Thoracic aorta (tissue), 2 donors: Measurements from ENCODE around the gene NAT8. TPM values are rescaled to one million over a fixed set of nuclear protein-coding genes. Genes with fewer than 3 reads are reported as not detected.
A peak's percentile ranks its signal among the peaks of the same experiment; 100 is the strongest.
"Not testable (repeated sequence)": the region's sequence is repeated elsewhere in the genome, so short reads cannot be mapped to it uniquely, and the experiment has no call there.

Source experiments
- ATAC-seq: fragments of 150-250 bp; one replicate; pipeline ENCODE4 v1.8.0; 2017; ENCODE audit warnings: low read depth; ENCODE audit not compliant: insufficient number of reproducible peaks, low FRiP score
- DNase-seq: peaks from one replicate; pipeline ENCODE4 v3.0.0-alpha.2; 2020; ENCODE audit warnings: low spot score
- H3K27ac ChIP-seq, 2 donors: fragments of 200-600 bp; sonication (generic); 1 replicate in 1 of 2; 2 replicates in 1 of 2; pipeline ENCODE4 v1.5.1; 2016; ENCODE audit warnings: mild to moderate bottlenecking in 2 of 2, moderate library complexity in 2 of 2
- H3K27me3 ChIP-seq: fragments of 200-600 bp; sonication (generic); replicated peaks from 2 replicates; pipeline ENCODE4 v1.6.0; 2016; ENCODE audit warnings: mild to moderate bottlenecking; ENCODE audit not compliant: insufficient read depth
- H3K36me3 ChIP-seq: fragments of 200-600 bp; sonication (generic); one replicate; pipeline ENCODE4 v1.5.1; 2016
- H3K4me1 ChIP-seq, 2 donors: fragments of 200-600 bp; sonication (generic); 1 replicate in 1 of 2; 2 replicates in 1 of 2; pipeline versions ENCODE4 v1.5.1 to v1.6.0; 2016; ENCODE audit warnings: low read depth in 2 of 2, mild to moderate bottlenecking in 1 of 2; ENCODE audit not compliant: control insufficient read depth in 1 of 2
- H3K4me3 ChIP-seq: fragments of 200-600 bp; sonication (generic); 2 replicates; pipeline ENCODE4 v1.5.1; 2016; ENCODE audit warnings: mild to moderate bottlenecking
- H3K9me3 ChIP-seq: fragments of 200-600 bp; sonication (generic); 2 replicates; pipeline ENCODE4 v1.5.1; 2016
- CTCF ChIP-seq: fragments of 200-600 bp; sonication (generic); IDR thresholded peaks from one replicate; pipeline ENCODE4 v1.5.1; 2019; ENCODE audit warnings: antibody characterized with exemption
- total RNA-seq, 2 donors: library from RNA; depleted of rRNA; stranded (reverse); fragments of >200 nt; gene quantifications; one replicate each; pipeline versions ENCODE4 v1.1.0 to v1.2.3, GENCODE V29; 2016

The NAT8 gene
- total RNA-seq, 2 donors from 2014 or later = not detected

- not testable (repeated sequence) for H3K4me3 ChIP-seq, DNase-seq, H3K27me3 ChIP-seq, H3K36me3 ChIP-seq, ATAC-seq, H3K4me1 ChIP-seq, H3K27ac ChIP-seq, H3K9me3 ChIP-seq
- peak; percentile 35 for TF ChIP-seq CTCF
Observed at GRCh38 chr2:73679951-73680571, 37.8 kb upstream of the NAT8 start.

- not testable (repeated sequence) for ATAC-seq
Observed at GRCh38 chr2:73679237-73679636, 37.0 kb upstream of the NAT8 start.

GRCh38 chr2:73678008-73678407 is 35.8 kb upstream of the NAT8 start:
- not testable (repeated sequence) for ATAC-seq

More at GRCh38 chr2:73679237-73679636, 37.0 kb upstream of the NAT8 start:
- H3K4me1 ChIP-seq, DNase-seq, H3K36me3 ChIP-seq, H3K4me3 ChIP-seq, H3K9me3 ChIP-seq, H3K27me3 ChIP-seq, H3K27ac ChIP-seq: not testable (repeated sequence)

GRCh38 chr2:73676211-73676610 is 34.0 kb upstream of the NAT8 start:
- H3K27ac ChIP-seq, H3K27me3 ChIP-seq, DNase-seq, ATAC-seq, H3K4me3 ChIP-seq, H3K9me3 ChIP-seq, H3K4me1 ChIP-seq, H3K36me3 ChIP-seq: not testable (repeated sequence)

More at GRCh38 chr2:73678008-73678407, 35.8 kb upstream of the NAT8 start:
- H3K27ac ChIP-seq, DNase-seq, H3K27me3 ChIP-seq, H3K36me3 ChIP-seq, H3K4me3 ChIP-seq, H3K9me3 ChIP-seq, H3K4me1 ChIP-seq: not testable (repeated sequence)

GRCh38 chr2:73674696-73675157 is 32.5 kb upstream of the NAT8 start:
- H3K9me3 ChIP-seq, DNase-seq, H3K27ac ChIP-seq, H3K4me3 ChIP-seq, H3K36me3 ChIP-seq, ATAC-seq, H3K4me1 ChIP-seq, H3K27me3 ChIP-seq: not testable (repeated sequence)

- not testable (repeated sequence) for H3K4me1 ChIP-seq, DNase-seq, ATAC-seq, H3K27me3 ChIP-seq, H3K36me3 ChIP-seq, H3K27ac ChIP-seq, H3K9me3 ChIP-seq, H3K4me3 ChIP-seq
Observed at GRCh38 chr2:73669976-73670375, 27.8 kb upstream of the NAT8 start.

- ATAC-seq, H3K27me3 ChIP-seq, H3K4me1 ChIP-seq, H3K4me3 ChIP-seq, H3K27ac ChIP-seq, H3K9me3 ChIP-seq, H3K36me3 ChIP-seq, DNase-seq: not testable (repeated sequence)
Observed at GRCh38 chr2:73667239-73667638, 25.0 kb upstream of the NAT8 start.

- TF ChIP-seq CTCF = no peak
- DNase-seq (no peak), ATAC-seq (no peak)
- H3K27ac ChIP-seq = no peak overlapping the region
- H3K9me3 ChIP-seq = no peaks in the 10 kb centered on the region
- H3K4me1 ChIP-seq = no peaks in the 10 kb centered on the region
- no peaks in the 10 kb centered on the region for H3K27me3 ChIP-seq
- no peaks in the 10 kb centered on the region for H3K36me3 ChIP-seq
- no peak overlapping the region for H3K4me3 ChIP-seq
Observed at GRCh38 chr2:73654175-73654574, 12.0 kb upstream of the NAT8 start.
